GM19328 (cell line): Measurements from ENCODE around the gene FADS3.
"Not testable (repeated sequence)": the region's sequence is repeated elsewhere in the genome, so short reads cannot be mapped to it uniquely, and the experiment has no call there.

Source experiments
- ATAC-seq: cut with Tn5 transposase; IDR thresholded peaks from one replicate; pipeline ENCODE4 v1.9.1; 2021; ENCODE audit warnings: mild to moderate bottlenecking, moderate library complexity; ENCODE audit not compliant: unreplicated experiment

Gene FADS3

GRCh38 chr11:61899146-61899841 lies 7.9 kb upstream of the FADS3 start:
- no peak for ATAC-seq

GRCh38 chr11:61898247-61898582 lies 6.9 kb upstream of the FADS3 start:
- ATAC-seq = no peak

- ATAC-seq = no peak
Measured at GRCh38 chr11:61897387-61898246, 6.3 kb upstream of the FADS3 start.

- ATAC-seq = no peak
Measured at GRCh38 chr11:61896665-61897386, 5.5 kb upstream of the FADS3 start.

GRCh38 chr11:61895718-61896059 lies 4.3 kb upstream of the FADS3 start:
- no peak for ATAC-seq

GRCh38 chr11:61895046-61895717 lies 3.8 kb upstream of the FADS3 start:
- no peak for ATAC-seq

GRCh38 chr11:61893981-61894380 lies 2.6 kb upstream of the FADS3 start:
- ATAC-seq = no peak

GRCh38 chr11:61892085-61892370 lies 683 bp upstream of the FADS3 start:
- peak; percentile 24 for ATAC-seq

- ATAC-seq = peak; percentile 17
Measured at GRCh38 chr11:61890529-61891330, 615 bp downstream of the FADS3 start.

- ATAC-seq = no peak
Measured at GRCh38 chr11:61889831-61890230, 1.5 kb downstream of the FADS3 start.

GRCh38 chr11:61888590-61888989 lies 2.8 kb downstream of the FADS3 start:
- ATAC-seq = no peak

- ATAC-seq = no peak
Measured at GRCh38 chr11:61887839-61888494, 3.4 kb downstream of the FADS3 start.

GRCh38 chr11:61886643-61887042 lies 4.7 kb downstream of the FADS3 start:
- ATAC-seq = no peak

- no peak for ATAC-seq
Measured at GRCh38 chr11:61885784-61886580, 5.4 kb downstream of the FADS3 start.

- ATAC-seq = no peak
Measured at GRCh38 chr11:61885166-61885778, 6.1 kb downstream of the FADS3 start.

GRCh38 chr11:61883947-61884346 lies 7.4 kb downstream of the FADS3 start:
- ATAC-seq = no peak

- ATAC-seq = no peak
Measured at GRCh38 chr11:61883327-61883726, 8.0 kb downstream of the FADS3 start.

GRCh38 chr11:61882879-61883278 lies 8.5 kb downstream of the FADS3 start:
- no peak for ATAC-seq

- not testable (repeated sequence) for ATAC-seq
Measured at GRCh38 chr11:61882267-61882666, 9.1 kb downstream of the FADS3 start.
